Measurements from ENCODE around the gene SLCO4A1.

DNA sequence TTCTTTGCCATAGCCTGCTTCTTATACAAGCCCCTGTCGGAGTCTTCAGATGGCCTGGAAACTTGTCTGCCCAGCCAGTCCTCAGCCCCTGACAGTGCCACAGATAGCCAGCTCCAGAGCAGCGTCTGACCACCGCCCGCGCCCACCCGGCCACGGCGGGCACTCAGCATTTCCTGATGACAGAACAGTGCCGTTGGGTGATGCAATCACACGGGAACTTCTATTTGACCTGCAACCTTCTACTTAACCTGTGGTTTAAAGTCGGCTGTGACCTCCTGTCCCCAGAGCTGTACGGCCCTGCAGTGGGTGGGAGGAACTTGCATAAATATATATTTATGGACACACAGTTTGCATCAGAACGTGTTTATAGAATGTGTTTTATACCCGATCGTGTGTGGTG, 29.5 kb downstream of the SLCO4A1 start:
- TF ChIP-seq CTCF (IDR thresholded peaks at IDR 0.05), result no peak
- TF ChIP-seq POLR2A (IDR thresholded peaks at IDR 0.05), result no peak
